Colonic mucosa (tissue), 4 donors: Measurements from ENCODE around the gene CYP1A1. TPM values are rescaled to one million over a fixed set of nuclear protein-coding genes. Genes with fewer than 3 reads are reported as not detected.

ENCODE experiments used
- DNase-seq: peaks from one replicate; pipeline ENCODE4 v3.0.0-alpha.2; 2020
- H3K27ac ChIP-seq: fragments of 200-600 bp; one replicate; pipeline ENCODE4 v1.8.0; 2021
- H3K27me3 ChIP-seq: fragments of 200-600 bp; one replicate; pipeline ENCODE4 v1.8.0; 2021
- H3K36me3 ChIP-seq: fragments of 200-600 bp; one replicate; pipeline ENCODE4 v1.8.0; 2021
- H3K4me1 ChIP-seq: fragments of 200-600 bp; one replicate; pipeline ENCODE4 v1.8.0; 2021; ENCODE audit warnings: mild to moderate bottlenecking
- H3K4me3 ChIP-seq: fragments of 200-600 bp; one replicate; pipeline ENCODE4 v1.8.0; 2021
- H3K9ac ChIP-seq, 2 donors: one replicate each; pipeline ENCODE4 v1.7.0; 2013; ENCODE audit warnings: control low read depth in 2 of 2, low read depth in 2 of 2, low read length in 2 of 2
- H3K9me3 ChIP-seq: fragments of 200-600 bp; one replicate; pipeline ENCODE4 v1.8.0; 2021
- CTCF ChIP-seq: fragments of 200-600 bp; IDR thresholded peaks from one replicate; pipeline ENCODE4 v1.8.0; 2022; ENCODE audit warnings: antibody characterized with exemption, mild to moderate bottlenecking
- intact Hi-C: fragments of 100-400 bp; cut with DNase I; formaldehyde crosslinking; loops from one replicate; pipeline ENCODE4 v1.14.1; 2022
- total RNA-seq, 2 donors: library from RNA; stranded (reverse); fragmentation: NEBNext Ultra II Directional in 1 of 2; extraction: Animal tissue kit (Norgen Biotek cat#: 25700) in 1 of 2; gene quantifications; one replicate each; pipeline ENCODE4 v1.2.1, GENCODE V29; 2021
- donor health status: healthy.
- donor health status: DM: no; HTN: no; CAD: no.
- donor health status: DM: no; HTN: no; CAD: no.

The CYP1A1 gene
- total RNA-seq, 2 donors from 2014 or later: not detected

- TF ChIP-seq CTCF: no peak
- Histone ChIP-seq H3K9me3 (no peaks in the 10 kb centered on the region), H3K27ac (no peak overlapping the region), H3K9ac (no peak overlapping the region), H3K27me3 (peaks cover 8% of the 10 kb centered on the region), H3K4me3 (no peak overlapping the region), H3K36me3 (no peaks in the 10 kb centered on the region), H3K4me1 (peaks cover 8% of the 10 kb centered on the region)
- DNase-seq: no peak
- intact Hi-C loops: no loop called here
Observed at GRCh38 chr15:74723187-74723586, 2.1 kb downstream of the CYP1A1 start.

- TF ChIP-seq CTCF: no peak
- Histone ChIP-seq H3K27me3 (peaks cover 6% of the 10 kb centered on the region), H3K9ac (no peak overlapping the region), H3K27ac (no peak overlapping the region), H3K36me3 (no peaks in the 10 kb centered on the region), H3K4me3 (no peak overlapping the region), H3K9me3 (no peaks in the 10 kb centered on the region), H3K4me1 (peaks cover 8% of the 10 kb centered on the region)
- intact Hi-C loops: no loop called here
- DNase-seq: no peak
Observed at GRCh38 chr15:74722591-74722990, 2.7 kb downstream of the CYP1A1 start.

GRCh38 chr15:74716651-74717050, 8.7 kb downstream of the CYP1A1 start:
- no peak overlapping the region for H3K27ac ChIP-seq
- intact Hi-C loops: no loop called here
- DNase-seq: no peak

GRCh38 chr15:74712311-74712710, 13.0 kb downstream of the CYP1A1 start:
- Histone ChIP-seq H3K9ac (no peak overlapping the region), H3K4me1 (no peaks in the 10 kb centered on the region), H3K4me3 (no peak overlapping the region), H3K36me3 (no peaks in the 10 kb centered on the region), H3K27ac (no peak overlapping the region), H3K9me3 (no peaks in the 10 kb centered on the region), H3K27me3 (no peaks in the 10 kb centered on the region)
- no peak for DNase-seq
- intact Hi-C loops: no loop called here
- no peak for TF ChIP-seq CTCF

More at GRCh38 chr15:74716651-74717050, 8.7 kb downstream of the CYP1A1 start:
- Histone ChIP-seq H3K9ac (no peak overlapping the region), H3K4me3 (no peak overlapping the region), H3K36me3 (no peaks in the 10 kb centered on the region), H3K4me1 (no peaks in the 10 kb centered on the region), H3K9me3 (no peaks in the 10 kb centered on the region), H3K27me3 (no peaks in the 10 kb centered on the region)
- no peak for TF ChIP-seq CTCF

- no peak overlapping the region for H3K27ac ChIP-seq
- no peak for DNase-seq
Observed at GRCh38 chr15:74710319-74711094, 14.8 kb downstream of the CYP1A1 start.

More at GRCh38 chr15:74710319-74711094, 14.8 kb downstream of the CYP1A1 start:
- no peak overlapping the region for H3K4me3 ChIP-seq
- TF ChIP-seq CTCF: no peak
- H3K36me3 ChIP-seq: no peaks in the 10 kb centered on the region
- no peaks in the 10 kb centered on the region for H3K4me1 ChIP-seq
- intact Hi-C loops: no loop called here
- no peaks in the 10 kb centered on the region for H3K27me3 ChIP-seq
- no peak overlapping the region for H3K9ac ChIP-seq
- H3K9me3 ChIP-seq: no peaks in the 10 kb centered on the region
